HepG2 (cell line): ENCODE data around the gene FRMD5. TPM values are rescaled to one million over a fixed set of nuclear protein-coding genes. Genes with fewer than 3 reads are reported as not detected.

Source experiments
- BRD4 ChIP-seq: sonication (generic); formaldehyde crosslinking; IDR thresholded peaks from 2 replicates; pipeline ENCODE4 v1.4.0; 2020; ENCODE audit warnings: missing genetic modification reagents
- CC2D1A ChIP-seq: sonication (generic); formaldehyde crosslinking; IDR thresholded peaks from 2 replicates; pipeline ENCODE4 v1.8.1; 2023; ENCODE audit warnings: mild to moderate bottlenecking, missing genetic modification reagents
- CREB1 ChIP-seq, 2 experiments: fragments of 450-650 bp in 1 of 2; IDR thresholded peaks; 2 replicates each; pipeline ENCODE4 v1.6.1; 2016 to 2017; ENCODE audit warnings: control low read depth in 1 of 2, mild to moderate bottlenecking in 1 of 2, missing compliant biosample characterization in 1 of 2, missing genetic modification characterization in 1 of 2
- EP300 ChIP-seq, 3 experiments: sonication (generic) in 1 of 3; formaldehyde crosslinking in 1 of 3; IDR thresholded peaks; 2 replicates each; pipeline versions ENCODE4 v1.5.1 to v1.6.1; 2011 to 2020; ENCODE audit warnings: low read depth in 2 of 3, low read length in 2 of 3, borderline replicate concordance in 1 of 3, improper control_type of control experiment in 1 of 3, mild to moderate bottlenecking in 1 of 3, missing genetic modification reagents in 1 of 3, moderate library complexity in 1 of 3
- KDM1A ChIP-seq: IDR thresholded peaks from 2 replicates; pipeline ENCODE4 v1.6.1; 2016; ENCODE audit warnings: missing compliant biosample characterization
- MAFK ChIP-seq, 2 experiments: IDR thresholded peaks in 1 of 2; conservative IDR thresholded peaks in 1 of 2; 2 replicates each; pipeline ENCODE4 v1.6.1; 2011; ENCODE audit warnings: improper control_type of control experiment in 2 of 2, low read length in 2 of 2
- MED1 ChIP-seq: sonication (generic); formaldehyde crosslinking; IDR thresholded peaks from 2 replicates; pipeline ENCODE4 v1.4.0; 2020; ENCODE audit warnings: missing genetic modification reagents
- NCOA2 ChIP-seq: sonication (generic); formaldehyde crosslinking; IDR thresholded peaks from 2 replicates; pipeline ENCODE4 v1.8.0; 2022; ENCODE audit warnings: inconsistent platforms
- RXRB ChIP-seq: IDR thresholded peaks from 2 replicates; pipeline ENCODE4 v1.6.1; 2016; ENCODE audit warnings: borderline replicate concordance, missing genetic modification reagents, missing compliant biosample characterization
- SMAD1 ChIP-seq: sonication (generic); formaldehyde crosslinking; IDR thresholded peaks from 2 replicates; pipeline ENCODE4 v1.4.0; 2020; ENCODE audit warnings: missing genetic modification reagents, low read depth, mild to moderate bottlenecking, borderline replicate concordance
- SP140L ChIP-seq: sonication (generic); formaldehyde crosslinking; IDR thresholded peaks from 2 replicates; pipeline ENCODE4 v1.4.0; 2020; ENCODE audit warnings: missing genetic modification reagents, borderline replicate concordance
- SPEN ChIP-seq: sonication (generic); formaldehyde crosslinking; IDR thresholded peaks from 2 replicates; pipeline ENCODE4 v1.5.1; 2020; ENCODE audit warnings: low read depth, mild to moderate bottlenecking, missing genetic modification reagents
- ZC3H4 ChIP-seq: sonication (generic); formaldehyde crosslinking; IDR thresholded peaks from 2 replicates; pipeline ENCODE4 v1.4.0; 2020; ENCODE audit warnings: missing genetic modification reagents, borderline replicate concordance
- ZNF746 ChIP-seq: sonication (generic); formaldehyde crosslinking; IDR thresholded peaks from 2 replicates; pipeline ENCODE4 v1.8.0; 2022; ENCODE audit warnings: mild to moderate bottlenecking, missing genetic modification reagents
- polyA plus RNA-seq, 8 experiments: library from polyadenylated mRNA; depleted of rRNA in 3 of 8; stranded (reverse) in 7 of 8; unstranded in 1 of 8; fragments of >200 nt; fragmentation: Illumina TruSeq in 4 of 8; extraction: Trizol in 4 of 8; gene quantifications; 2 replicates each; pipeline versions ENCODE4 v1.2.1 to v1.2.3, GENCODE V29; 2011 to 2016; ENCODE audit warnings: low read depth in 4 of 8, missing spikeins in 1 of 8, mixed read lengths in 1 of 8; ENCODE audit not compliant: insufficient read depth in 1 of 8
- total RNA-seq, 5 experiments: library from RNA; depleted of rRNA; stranded (reverse); fragments of >200 nt; fragmentation: Illumina TruSeq; extraction: Trizol; gene quantifications; 2 replicates each; pipeline ENCODE4 v1.2.3, GENCODE V29; 2016; ENCODE audit warnings: low read depth in 1 of 5
- TF ChIP-seq, protein P1 (sequence below): IDR thresholded peaks from 2 replicates; pipeline ENCODE4 v1.6.1; 2016; ENCODE audit warnings: low read depth
- TF ChIP-seq, protein P2 (sequence below): fragments of 450-650 bp; IDR thresholded peaks from 2 replicates; pipeline ENCODE4 v1.6.1; 2017
- TF ChIP-seq, protein P3 (sequence below): IDR thresholded peaks from 2 replicates; pipeline ENCODE4 v1.4.0; 2020; ENCODE audit warnings: mild to moderate bottlenecking, missing genetic modification reagents
- TF ChIP-seq, protein P4 (sequence below): sonication (generic); formaldehyde crosslinking; IDR thresholded peaks from 2 replicates; pipeline ENCODE4 v1.4.0; 2020; ENCODE audit warnings: missing genetic modification reagents

FRMD5 gene
- total and polyA plus RNA-seq, 2 of the 13 experiments (the other 11 are each of a cell fraction or from before 2014, with no cell fraction given): 0.93 to 1.5 TPM

DNA sequence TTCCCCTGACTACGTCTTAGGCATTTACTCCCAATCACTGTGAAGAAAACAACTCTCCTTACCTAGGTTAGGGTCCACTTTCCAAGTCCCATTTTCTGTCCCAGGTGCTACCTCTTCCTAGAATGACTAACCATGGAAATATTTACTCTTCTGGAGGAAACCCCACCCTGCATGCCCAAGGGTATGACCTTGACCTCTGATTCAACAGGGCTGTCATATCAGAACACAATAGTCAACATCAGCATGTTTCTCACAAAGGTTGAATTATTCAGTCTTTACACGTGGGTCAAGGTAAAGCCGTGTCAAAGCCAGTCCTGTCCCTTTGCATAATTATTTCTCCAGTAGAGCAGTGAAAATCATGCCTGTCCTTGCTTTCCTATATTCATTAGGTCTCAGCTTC lies 4.3 kb upstream of the FRMD5 start (continued):
- TF ChIP-seq EP300 (IDR thresholded peaks at IDR 0.05; ENCODE audit: low read depth in 2 of 2, low read length in 2 of 2): peak in 1 of 2 experiments; percentile 72; a peak in 2 of 4 replicates
- peak; percentile 63; the same call in 1 of the 2 replicates for TF ChIP-seq EP300 (CRISPR knock-in tag; IDR thresholded peaks at IDR 0.05; ENCODE audit: borderline replicate concordance)
- no peak for TF ChIP-seq ZC3H4 (CRISPR knock-in tag)
- TF ChIP-seq SPEN: no peak
- TF ChIP-seq MAFK (conservative IDR thresholded peaks at IDR 0.05 in 1 of 2, IDR thresholded peaks at IDR 0.05 in 1 of 2; ENCODE audit: low read length in 2 of 2): peak; percentile 63 to 85
- TF ChIP-seq ZNF746 (CRISPR knock-in tag): no peak
- TF ChIP-seq BRD4 (CRISPR knock-in tag): no peak
- no peak for TF ChIP-seq KDM1A (CRISPR knock-in tag)
- TF ChIP-seq MED1 (CRISPR knock-in tag): peak; percentile 42; the same call in 1 of the 2 replicates
- TF ChIP-seq, protein P1, sequence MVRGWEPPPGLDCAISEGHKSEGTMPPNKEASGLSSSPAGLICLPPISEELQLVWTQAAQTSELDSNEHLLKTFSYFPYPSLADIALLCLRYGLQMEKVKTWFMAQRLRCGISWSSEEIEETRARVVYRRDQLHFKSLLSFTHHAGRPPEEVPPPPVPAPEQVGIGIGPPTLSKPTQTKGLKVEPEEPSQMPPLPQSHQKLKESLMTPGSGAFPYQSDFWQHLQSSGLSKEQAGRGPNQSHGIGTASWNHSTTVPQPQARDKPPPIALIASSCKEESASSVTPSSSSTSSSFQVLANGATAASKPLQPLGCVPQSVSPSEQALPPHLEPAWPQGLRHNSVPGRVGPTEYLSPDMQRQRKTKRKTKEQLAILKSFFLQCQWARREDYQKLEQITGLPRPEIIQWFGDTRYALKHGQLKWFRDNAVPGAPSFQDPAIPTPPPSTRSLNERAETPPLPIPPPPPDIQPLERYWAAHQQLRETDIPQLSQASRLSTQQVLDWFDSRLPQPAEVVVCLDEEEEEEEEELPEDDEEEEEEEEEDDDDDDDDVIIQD (CRISPR knock-in tag): peak; percentile 38; the same call in 1 of the 2 replicates
- TF ChIP-seq RXRB (CRISPR knock-in tag): peak; percentile 91
- TF ChIP-seq CC2D1A (CRISPR knock-in tag): no peak
- no peak for TF ChIP-seq CREB1 (IDR thresholded peaks at IDR 0.05)
- TF ChIP-seq CREB1 (CRISPR knock-in tag; IDR thresholded peaks at IDR 0.05): peak; percentile 33; the same call in 1 of the 2 replicates
- TF ChIP-seq, protein P2, sequence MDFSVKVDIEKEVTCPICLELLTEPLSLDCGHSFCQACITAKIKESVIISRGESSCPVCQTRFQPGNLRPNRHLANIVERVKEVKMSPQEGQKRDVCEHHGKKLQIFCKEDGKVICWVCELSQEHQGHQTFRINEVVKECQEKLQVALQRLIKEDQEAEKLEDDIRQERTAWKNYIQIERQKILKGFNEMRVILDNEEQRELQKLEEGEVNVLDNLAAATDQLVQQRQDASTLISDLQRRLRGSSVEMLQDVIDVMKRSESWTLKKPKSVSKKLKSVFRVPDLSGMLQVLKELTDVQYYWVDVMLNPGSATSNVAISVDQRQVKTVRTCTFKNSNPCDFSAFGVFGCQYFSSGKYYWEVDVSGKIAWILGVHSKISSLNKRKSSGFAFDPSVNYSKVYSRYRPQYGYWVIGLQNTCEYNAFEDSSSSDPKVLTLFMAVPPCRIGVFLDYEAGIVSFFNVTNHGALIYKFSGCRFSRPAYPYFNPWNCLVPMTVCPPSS: no peak
- peak; percentile 71 for TF ChIP-seq NCOA2 (CRISPR knock-in tag)
- TF ChIP-seq, protein P3, sequence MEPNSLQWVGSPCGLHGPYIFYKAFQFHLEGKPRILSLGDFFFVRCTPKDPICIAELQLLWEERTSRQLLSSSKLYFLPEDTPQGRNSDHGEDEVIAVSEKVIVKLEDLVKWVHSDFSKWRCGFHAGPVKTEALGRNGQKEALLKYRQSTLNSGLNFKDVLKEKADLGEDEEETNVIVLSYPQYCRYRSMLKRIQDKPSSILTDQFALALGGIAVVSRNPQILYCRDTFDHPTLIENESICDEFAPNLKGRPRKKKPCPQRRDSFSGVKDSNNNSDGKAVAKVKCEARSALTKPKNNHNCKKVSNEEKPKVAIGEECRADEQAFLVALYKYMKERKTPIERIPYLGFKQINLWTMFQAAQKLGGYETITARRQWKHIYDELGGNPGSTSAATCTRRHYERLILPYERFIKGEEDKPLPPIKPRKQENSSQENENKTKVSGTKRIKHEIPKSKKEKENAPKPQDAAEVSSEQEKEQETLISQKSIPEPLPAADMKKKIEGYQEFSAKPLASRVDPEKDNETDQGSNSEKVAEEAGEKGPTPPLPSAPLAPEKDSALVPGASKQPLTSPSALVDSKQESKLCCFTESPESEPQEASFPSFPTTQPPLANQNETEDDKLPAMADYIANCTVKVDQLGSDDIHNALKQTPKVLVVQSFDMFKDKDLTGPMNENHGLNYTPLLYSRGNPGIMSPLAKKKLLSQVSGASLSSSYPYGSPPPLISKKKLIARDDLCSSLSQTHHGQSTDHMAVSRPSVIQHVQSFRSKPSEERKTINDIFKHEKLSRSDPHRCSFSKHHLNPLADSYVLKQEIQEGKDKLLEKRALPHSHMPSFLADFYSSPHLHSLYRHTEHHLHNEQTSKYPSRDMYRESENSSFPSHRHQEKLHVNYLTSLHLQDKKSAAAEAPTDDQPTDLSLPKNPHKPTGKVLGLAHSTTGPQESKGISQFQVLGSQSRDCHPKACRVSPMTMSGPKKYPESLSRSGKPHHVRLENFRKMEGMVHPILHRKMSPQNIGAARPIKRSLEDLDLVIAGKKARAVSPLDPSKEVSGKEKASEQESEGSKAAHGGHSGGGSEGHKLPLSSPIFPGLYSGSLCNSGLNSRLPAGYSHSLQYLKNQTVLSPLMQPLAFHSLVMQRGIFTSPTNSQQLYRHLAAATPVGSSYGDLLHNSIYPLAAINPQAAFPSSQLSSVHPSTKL (CRISPR knock-in tag): peak; percentile 97
- TF ChIP-seq SMAD1 (CRISPR knock-in tag): no peak
- TF ChIP-seq, protein P4, sequence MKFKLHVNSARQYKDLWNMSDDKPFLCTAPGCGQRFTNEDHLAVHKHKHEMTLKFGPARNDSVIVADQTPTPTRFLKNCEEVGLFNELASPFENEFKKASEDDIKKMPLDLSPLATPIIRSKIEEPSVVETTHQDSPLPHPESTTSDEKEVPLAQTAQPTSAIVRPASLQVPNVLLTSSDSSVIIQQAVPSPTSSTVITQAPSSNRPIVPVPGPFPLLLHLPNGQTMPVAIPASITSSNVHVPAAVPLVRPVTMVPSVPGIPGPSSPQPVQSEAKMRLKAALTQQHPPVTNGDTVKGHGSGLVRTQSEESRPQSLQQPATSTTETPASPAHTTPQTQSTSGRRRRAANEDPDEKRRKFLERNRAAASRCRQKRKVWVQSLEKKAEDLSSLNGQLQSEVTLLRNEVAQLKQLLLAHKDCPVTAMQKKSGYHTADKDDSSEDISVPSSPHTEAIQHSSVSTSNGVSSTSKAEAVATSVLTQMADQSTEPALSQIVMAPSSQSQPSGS (CRISPR knock-in tag): peak; percentile 39; the same call in 1 of the 2 replicates
- no peak for TF ChIP-seq SP140L (CRISPR knock-in tag)
